Measurements from ENCODE around the gene STEEP1. TPM values are rescaled to one million over a fixed set of nuclear protein-coding genes. Genes with fewer than 3 reads are reported as not detected.
A peak's percentile ranks its signal among the peaks of the same experiment; 100 is the strongest.

STEEP1 gene
- total and polyA plus RNA-seq, 7 donors = 8.0 to 15.4 (median 13.4) TPM

DNA sequence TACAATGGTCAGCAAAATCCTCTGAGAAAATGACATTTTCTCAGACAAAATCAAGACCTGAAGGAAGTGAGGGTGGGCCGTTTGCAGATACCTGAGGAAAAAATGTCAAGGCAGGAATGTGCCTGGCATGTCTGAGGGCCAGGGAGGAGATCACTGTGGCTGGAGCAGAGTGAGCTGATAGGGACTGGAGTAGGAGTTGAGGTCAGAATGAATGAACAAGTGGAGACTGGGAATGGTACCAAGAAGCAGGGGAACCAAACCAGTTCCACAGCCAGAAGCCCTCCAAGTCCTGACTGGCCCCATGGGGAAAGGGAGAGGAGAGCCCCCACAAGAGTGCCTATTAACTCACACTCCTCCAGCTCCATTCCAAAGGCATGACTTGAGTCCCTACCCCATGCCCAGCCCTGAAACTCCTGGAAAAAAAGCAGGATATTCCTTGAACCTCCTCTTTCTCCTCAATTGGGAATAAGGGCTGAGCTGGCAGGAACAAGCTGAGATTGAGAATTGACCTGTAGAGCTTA is 41.5 kb downstream of the STEEP1 start:
- ATAC-seq (no peak), DNase-seq (no peak)
- no peaks in the 10 kb centered on the region for H3K9me3 ChIP-seq
- no peak overlapping the region for H3K4me3 ChIP-seq
- H3K27me3 ChIP-seq (ENCODE audit: insufficient read depth in 3 of 3, low read length in 2 of 3) = no peaks in the 10 kb centered on the region
- intact Hi-C loops (cut with DNase I) = no loop called here
- no peak for TF ChIP-seq CTCF (IDR thresholded peaks at IDR 0.05)
- no peak overlapping the region for H3K27ac ChIP-seq
- WGBS, 3 donors = 60 to 74% (median 71%) methylated on average over 1 of the region's 1 CpG
- H3K36me3 ChIP-seq (ENCODE audit: insufficient read depth in 1 of 2, low read depth in 1 of 2) = no peaks in the 10 kb centered on the region
- H3K4me1 ChIP-seq = no peaks in the 10 kb centered on the region

DNA sequence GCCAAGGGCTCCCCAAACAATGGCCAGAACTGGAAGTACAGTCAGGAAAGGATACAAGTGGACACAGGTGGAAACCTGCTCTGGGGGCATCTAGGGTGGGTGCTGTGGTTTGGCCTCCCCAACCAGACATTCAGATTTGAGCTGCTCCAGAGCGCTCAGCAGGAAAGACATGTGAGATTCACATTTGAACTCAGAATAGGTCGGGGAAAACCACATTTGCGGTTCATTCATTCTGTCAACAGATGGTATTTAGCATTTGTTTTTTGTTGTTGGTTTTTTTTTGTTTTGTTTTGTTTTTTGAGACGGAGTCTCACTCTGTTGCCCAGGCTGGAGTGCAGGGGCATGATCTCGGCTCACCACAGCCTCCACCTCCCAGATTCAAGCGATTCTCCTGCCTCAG is 44.0 kb downstream of the STEEP1 start:
- ATAC-seq = no peak

GRCh38 chrX:119518371-119518770 is 46.8 kb downstream of the STEEP1 start:
- TF ChIP-seq CTCF (IDR thresholded peaks at IDR 0.05) = no peak
- no peak for ATAC-seq
- Histone ChIP-seq H3K4me3 (no peak overlapping the region), H3K27me3 (ENCODE audit: insufficient read depth in 3 of 3, low read length in 2 of 3) (no peaks in the 10 kb centered on the region), H3K36me3 (ENCODE audit: insufficient read depth in 1 of 2, low read depth in 1 of 2) (no peaks in the 10 kb centered on the region), H3K27ac (no peak overlapping the region), H3K9me3 (no peaks in the 10 kb centered on the region), H3K4me1 (no peaks in the 10 kb centered on the region)
- no peak for DNase-seq
- intact Hi-C loops (cut with DNase I) = loop anchor here (5.0 to 10.0 kb wide), 5 partner anchors 54 to 236 kb away; partner anchors contain the start of genes NKRF (in 1 of the 2), SOWAHD (in 1 of the 2) and UBE2A (in 1 of the 2)
- WGBS, 3 donors = 31 to 36% (median 34%) methylated on average over 4 of the region's 4 CpGs

More for the DNA sequence above, 44.0 kb downstream of the STEEP1 start:
- Histone ChIP-seq H3K4me1 (no peaks in the 10 kb centered on the region), H3K4me3 (no peak overlapping the region), H3K27ac (no peak overlapping the region), H3K9me3 (no peaks in the 10 kb centered on the region), H3K27me3 (ENCODE audit: insufficient read depth in 3 of 3, low read length in 2 of 3) (no peaks in the 10 kb centered on the region), H3K36me3 (ENCODE audit: insufficient read depth in 1 of 2, low read depth in 1 of 2) (no peaks in the 10 kb centered on the region)
- intact Hi-C loops (cut with DNase I) = no loop called here
- whole genome bisulfite sequencing, 3 donors = 87 to 89% (median 88%) methylated on average over 5 to 6 of the region's 6 CpGs
- DNase-seq = no peak
- no peak for TF ChIP-seq CTCF (IDR thresholded peaks at IDR 0.05)

GRCh38 chrX:119516157-119516702 is 49.0 kb downstream of the STEEP1 start:
- ATAC-seq (peak; percentile 59 to 89 (median 78)), DNase-seq (no peak)
- no peaks in the 10 kb centered on the region for H3K36me3 ChIP-seq (ENCODE audit: insufficient read depth in 1 of 2, low read depth in 1 of 2)
- H3K27ac ChIP-seq = no peak overlapping the region
- no peaks in the 10 kb centered on the region for H3K27me3 ChIP-seq (ENCODE audit: insufficient read depth in 3 of 3, low read length in 2 of 3)
- intact Hi-C loops (cut with DNase I) = loop anchor here (5.0 to 10.0 kb wide), 5 partner anchors 56 to 239 kb away; partner anchors contain the start of genes NKRF (in 1 of the 2), SOWAHD (in 1 of the 2) and UBE2A (in 1 of the 2)
- H3K9me3 ChIP-seq = no peaks in the 10 kb centered on the region
- H3K4me1 ChIP-seq = no peaks in the 10 kb centered on the region
- 33 to 39% (median 34%) methylated on average over 5 of the region's 5 CpGs for WGBS, 3 donors
- TF ChIP-seq CTCF (IDR thresholded peaks at IDR 0.05) = peak; percentile 65
- H3K4me3 ChIP-seq = no peak overlapping the region

All from psoas muscle (tissue), 8 donors.